H1 (cell line): ENCODE results near the gene C2orf80.

ENCODE experiments used
- BACH1 ChIP-seq: IDR thresholded peaks from 2 replicates; pipeline ENCODE4 v1.6.1; 2012; ENCODE audit warnings: low read length, improper control_type of control experiment
- CREB1 ChIP-seq: IDR thresholded peaks from 2 replicates; pipeline ENCODE4 v1.6.1; 2012; ENCODE audit warnings: inconsistent platforms
- CTBP2 ChIP-seq: IDR thresholded peaks from 2 replicates; pipeline ENCODE4 v1.7.0; 2011; ENCODE audit warnings: borderline replicate concordance, mild to moderate bottlenecking, moderate library complexity, mixed read lengths, low read length; ENCODE audit not compliant: insufficient read depth, insufficient read length
- CTCF ChIP-seq, 3 experiments: IDR thresholded peaks; 1 replicate in 2 of 3; 2 replicates in 1 of 3; pipeline versions ENCODE4 v1.5.1 to v1.6.1; 2011; ENCODE audit warnings: low read length in 3 of 3, mild to moderate bottlenecking in 3 of 3, inconsistent platforms in 2 of 3, low read depth in 1 of 3, moderate library complexity in 1 of 3; ENCODE audit not compliant: insufficient read depth in 1 of 3; ENCODE audit errors: control extremely low read depth in 1 of 3
- EZH2 ChIP-seq: fragments of 200-600 bp; sonication (generic); IDR thresholded peaks from 2 replicates; pipeline ENCODE4 v1.7.1; 2012; ENCODE audit warnings: low read depth, mild to moderate bottlenecking, moderate library complexity, low read length, inconsistent platforms; ENCODE audit not compliant: severe bottlenecking
- POLR2A ChIP-seq, 2 experiments: IDR thresholded peaks; 1 replicate in 1 of 2; 2 replicates in 1 of 2; pipeline ENCODE4 v1.6.1; 2011; ENCODE audit warnings: low read depth in 2 of 2, low read length in 2 of 2, mild to moderate bottlenecking in 2 of 2; ENCODE audit errors: control extremely low read depth in 1 of 2
- POLR2AphosphoS5 ChIP-seq: IDR thresholded peaks from 2 replicates; pipeline ENCODE4 v1.6.1; 2011; ENCODE audit warnings: low read depth, low read length
- SP1 ChIP-seq: IDR thresholded peaks from 2 replicates; pipeline ENCODE4 v1.6.1; 2011; ENCODE audit warnings: low read depth, low read length

GRCh38 chr2:208142925-208143799, 46.7 kb downstream of the C2orf80 start:
- TF ChIP-seq BACH1 (no peak), EZH2 (no peak), CREB1 (no peak), POLR2AphosphoS5 (no peak), POLR2A (IDR thresholded peaks at IDR 0.05; ENCODE audit: control extremely low read depth in 1 of 2, low read depth in 2 of 2, low read length in 2 of 2) (no peak), CTBP2 (no peak), CTCF (IDR thresholded peaks at IDR 0.05; ENCODE audit: control extremely low read depth in 1 of 3, insufficient read depth in 1 of 3, low read depth in 1 of 3, low read length in 3 of 3) (no peak), SP1 (no peak)
